GM18519 (cell line): ENCODE data around the gene RELB.

ENCODE experiments used
- ATAC-seq: cut with Tn5 transposase; IDR thresholded peaks from one replicate; pipeline ENCODE4 v1.9.1; 2021; ENCODE audit warnings: mild to moderate bottlenecking, moderate library complexity; ENCODE audit not compliant: unreplicated experiment, low FRiP score

RELB gene

DNA sequence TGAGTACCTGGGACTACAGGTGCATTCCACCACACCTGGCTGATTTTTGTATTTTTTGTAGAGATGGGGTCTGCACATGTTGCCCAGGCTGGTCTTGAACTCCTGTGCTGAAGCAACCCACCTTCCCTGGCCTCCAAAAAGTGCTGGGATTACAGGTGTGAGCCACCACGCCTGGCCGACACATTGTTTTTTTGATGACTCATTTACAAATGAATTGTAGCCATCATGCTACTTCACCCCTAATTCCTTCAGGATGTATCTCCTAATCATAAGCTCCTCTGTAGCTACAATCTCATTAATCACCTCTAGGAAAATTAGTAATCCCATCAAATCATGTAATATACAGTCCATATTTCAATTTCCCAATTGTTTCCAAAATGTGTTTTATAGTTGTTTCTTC lies 17.9 kb downstream of the RELB start:
- ATAC-seq: no peak

DNA sequence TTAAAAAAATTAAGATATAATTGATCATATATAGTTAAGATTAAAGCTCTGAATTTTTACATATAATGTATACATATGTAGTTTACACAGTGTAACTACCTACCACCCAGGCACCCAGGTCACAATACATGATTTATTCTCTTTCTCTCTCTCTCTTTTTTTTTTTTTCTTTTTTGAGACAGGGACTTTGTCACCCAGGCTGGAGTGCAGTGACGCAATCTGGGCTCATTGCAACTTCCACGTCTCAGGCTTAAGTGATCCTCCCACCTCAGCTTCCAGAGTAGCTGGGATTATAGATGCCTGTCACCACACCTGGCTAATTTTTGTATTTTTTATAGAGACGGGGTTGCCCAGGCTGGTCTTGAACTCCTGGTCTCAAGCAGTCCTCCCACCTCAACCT lies 18.8 kb downstream of the RELB start:
- ATAC-seq: no peak

DNA sequence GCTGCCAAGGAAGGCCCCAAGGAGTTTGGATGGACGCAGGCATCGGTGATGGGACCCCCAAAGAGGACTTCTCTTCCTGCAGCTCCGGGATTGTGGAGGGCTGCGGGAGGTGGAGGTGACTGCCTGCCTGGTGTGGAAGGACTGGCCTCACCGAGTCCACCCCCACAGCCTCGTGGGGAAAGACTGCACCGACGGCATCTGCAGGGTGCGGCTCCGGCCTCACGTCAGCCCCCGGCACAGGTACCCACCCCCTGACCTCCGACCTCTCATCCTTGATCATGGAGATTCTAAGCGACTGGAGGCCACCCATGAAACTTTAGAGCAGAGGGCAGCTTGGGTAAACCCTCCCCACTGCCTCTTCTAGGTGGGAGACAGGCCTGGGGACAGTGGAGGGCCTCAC lies 20.7 kb downstream of the RELB start:
- ATAC-seq: no peak

DNA sequence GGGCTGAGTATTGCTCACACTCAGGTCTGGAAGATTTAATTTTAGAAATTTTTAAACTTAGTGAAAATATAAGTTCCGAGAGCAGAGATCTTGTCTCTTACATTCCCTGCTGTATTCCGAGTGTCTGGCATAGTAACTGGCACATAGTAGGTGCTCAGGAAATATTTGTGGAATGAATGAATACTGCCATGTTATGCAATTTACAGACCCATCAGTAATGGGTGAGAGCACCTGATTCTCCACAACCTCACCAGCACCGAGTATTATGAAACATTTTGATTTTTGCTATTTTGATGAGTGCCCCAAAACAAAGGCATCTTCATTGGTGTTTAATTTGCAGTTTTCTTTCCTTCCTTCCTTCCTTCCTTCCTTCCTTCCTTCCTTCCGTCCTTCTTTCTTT lies 21.8 kb downstream of the RELB start:
- no peak for ATAC-seq

GRCh38 chr19:45025264-45025663 lies 24.0 kb downstream of the RELB start:
- ATAC-seq: no peak

- no peak for ATAC-seq
Measured at GRCh38 chr19:45027371-45027770, 26.1 kb downstream of the RELB start.

- no peak for ATAC-seq
Measured at GRCh38 chr19:45030825-45031224, 29.6 kb downstream of the RELB start.

DNA sequence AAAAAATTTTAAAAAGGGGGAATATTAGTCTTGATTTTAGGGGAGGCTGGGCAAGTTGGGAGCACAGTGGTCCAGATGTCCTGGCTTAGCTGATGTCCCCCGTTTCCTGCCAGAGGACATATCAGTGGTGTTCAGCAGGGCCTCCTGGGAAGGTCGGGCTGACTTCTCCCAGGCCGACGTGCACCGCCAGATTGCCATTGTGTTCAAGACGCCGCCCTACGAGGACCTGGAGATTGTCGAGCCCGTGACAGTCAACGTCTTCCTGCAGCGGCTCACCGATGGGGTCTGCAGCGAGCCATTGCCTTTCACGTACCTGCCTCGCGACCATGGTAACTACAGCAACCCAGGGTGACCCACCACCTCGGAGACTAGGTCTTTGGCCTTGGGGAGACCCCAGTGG lies 31.2 kb downstream of the RELB start:
- no peak for ATAC-seq

DNA sequence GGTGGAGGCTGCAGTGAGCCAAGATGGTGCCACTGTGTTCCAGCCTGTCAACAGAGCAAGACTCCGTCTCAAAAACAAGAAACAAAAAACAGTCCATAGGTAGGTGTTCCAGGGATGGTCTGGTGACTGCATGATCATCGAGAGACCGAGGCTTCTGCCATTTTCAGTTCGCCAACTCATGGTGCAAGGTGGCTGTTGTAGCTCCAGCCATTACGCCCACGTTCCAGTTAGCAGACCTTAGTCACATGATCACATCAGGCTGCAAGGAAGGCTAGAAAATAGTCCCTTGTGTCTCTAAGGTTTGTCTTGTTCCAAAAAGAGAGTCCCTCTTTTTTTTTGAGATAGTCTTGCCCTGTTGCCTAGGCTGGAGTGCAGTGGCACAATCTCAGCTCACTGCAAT lies 34.5 kb downstream of the RELB start:
- ATAC-seq: no peak

- ATAC-seq: no peak
Measured at GRCh38 chr19:45037393-45038169, 36.3 kb downstream of the RELB start.

DNA sequence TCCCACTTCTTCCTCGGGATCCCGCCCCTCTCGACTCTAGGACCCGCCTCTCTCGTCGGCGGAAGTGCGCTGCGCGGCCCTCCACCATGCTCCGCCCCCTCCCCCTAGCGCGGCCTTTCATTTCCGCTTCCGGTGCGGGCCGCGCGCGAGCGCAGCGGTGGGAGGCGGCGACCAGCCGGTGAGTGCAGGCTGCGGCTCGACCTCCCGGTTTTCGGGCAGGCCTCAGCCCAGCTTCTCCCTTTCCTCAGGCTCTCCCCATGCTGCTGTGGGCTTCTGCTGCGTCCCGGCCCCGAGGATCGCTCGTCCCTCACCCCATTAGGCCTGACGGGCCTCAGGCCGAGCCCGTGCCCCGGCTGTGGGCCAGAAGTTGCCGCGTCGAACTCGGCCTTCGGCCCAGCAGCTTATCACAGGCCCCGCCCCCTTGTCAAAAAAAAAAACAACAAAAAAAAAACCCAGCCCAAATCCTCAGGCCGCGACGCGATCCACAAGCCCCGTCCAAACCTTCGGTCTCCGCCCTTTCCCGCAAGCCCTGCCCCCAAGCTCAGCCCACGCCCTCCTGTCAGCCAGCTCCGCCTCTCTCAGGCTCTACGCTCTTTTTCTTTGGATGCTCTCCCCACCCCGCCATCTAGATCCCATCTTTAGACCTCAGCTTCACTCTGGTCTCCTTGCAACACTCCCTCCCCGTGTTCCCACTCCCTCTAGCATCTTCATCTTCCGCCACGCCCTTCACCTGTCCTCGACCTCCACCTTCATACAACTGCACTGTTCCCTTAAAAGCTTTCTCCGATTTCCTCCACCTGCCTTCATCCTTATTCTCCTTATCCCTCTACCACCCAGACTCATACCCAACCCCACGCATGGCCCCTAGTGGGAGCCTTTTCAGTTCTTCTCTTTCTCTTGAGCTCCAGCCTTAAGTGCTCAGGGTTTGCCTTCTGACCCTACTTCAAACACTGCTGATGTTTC lies 37.9 kb downstream of the RELB start, which contains the start of gene CLASRP:
CLASRP (plus strand) TSS at position 115 of the 963 bp plus-strand sequence. CDS start 1,168 bp downstream, outside the sequence.
- ATAC-seq: no peak

- no peak for ATAC-seq
Measured at GRCh38 chr19:45040059-45040771, 39.0 kb downstream of the RELB start.

- no peak for ATAC-seq
Measured at GRCh38 chr19:45041125-45041524, 39.9 kb downstream of the RELB start.

GRCh38 chr19:45045671-45046353 lies 44.5 kb downstream of the RELB start:
- no peak for ATAC-seq

- no peak for ATAC-seq
Measured at GRCh38 chr19:45046355-45046754, 45.1 kb downstream of the RELB start.

DNA sequence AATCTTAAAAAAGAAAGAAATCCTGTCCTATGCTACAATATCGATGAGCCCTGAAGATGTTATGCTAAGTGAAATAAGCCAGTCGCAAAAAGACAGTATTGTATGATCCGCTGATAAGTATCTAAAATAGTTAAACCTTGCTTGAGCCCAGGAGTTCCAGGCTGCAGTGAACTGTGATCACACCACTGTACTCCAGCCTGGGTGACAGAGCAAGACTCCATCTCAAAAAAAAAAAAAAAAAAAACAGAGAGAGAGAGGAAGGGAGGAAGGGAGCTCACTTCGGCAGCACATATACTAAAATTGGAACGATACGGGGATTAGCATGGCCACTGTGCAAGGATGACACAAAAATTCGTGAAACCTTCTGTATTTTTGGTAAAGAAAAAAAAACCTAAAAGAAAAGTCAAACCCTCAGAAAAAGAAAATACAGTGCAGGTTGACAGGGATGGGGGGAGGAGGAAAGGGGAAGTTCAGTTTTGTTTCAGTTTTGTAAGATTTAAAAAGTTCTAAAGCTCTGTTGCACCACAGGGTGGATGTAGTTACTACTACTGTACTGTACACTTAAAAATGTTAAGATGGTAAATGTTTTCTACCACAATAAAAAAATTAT lies 46.0 kb downstream of the RELB start:
- ATAC-seq: no peak

GRCh38 chr19:45049073-45049736 lies 47.9 kb downstream of the RELB start:
- ATAC-seq: no peak

- ATAC-seq: no peak
Measured at GRCh38 chr19:45050036-45050435, 48.8 kb downstream of the RELB start.

DNA sequence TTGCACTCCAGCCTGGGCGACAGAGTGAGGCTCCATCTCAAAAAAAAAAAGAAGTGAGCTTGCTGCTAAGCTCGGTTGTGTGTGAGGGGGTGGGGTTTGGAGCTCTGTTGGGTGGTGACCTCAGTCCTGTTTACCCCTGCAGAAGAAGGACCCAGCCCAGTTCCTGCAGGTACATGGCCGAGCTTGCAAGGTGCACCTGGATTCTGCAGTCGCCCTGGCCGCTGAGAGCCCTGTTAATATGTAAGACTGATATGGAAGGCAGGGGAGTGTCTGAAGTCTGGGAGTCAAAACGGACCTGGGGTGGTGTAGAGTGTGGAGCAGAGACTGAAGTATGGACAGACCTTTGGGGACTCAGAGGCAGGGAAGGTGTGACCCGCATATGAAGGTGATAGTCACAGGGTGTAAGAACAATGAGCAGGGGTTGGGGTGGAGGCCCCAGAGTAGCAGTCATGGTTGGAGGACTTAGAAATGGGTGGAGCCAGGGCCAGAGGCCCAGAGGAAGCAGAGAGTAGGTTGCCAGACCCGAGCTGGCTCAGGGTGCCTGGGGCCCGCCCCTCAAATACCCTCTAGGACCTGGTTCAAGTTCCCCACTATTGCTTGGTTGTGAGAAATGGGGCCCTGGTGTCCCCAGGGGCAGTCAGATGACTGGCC lies 50.8 kb downstream of the RELB start:
- no peak for ATAC-seq
